DMS53 treated with DMSO at 0.1 percent for 48 hours (cell line): ENCODE measurements around the gene MRPL57.
"Not testable (repeated sequence)": the region's sequence is repeated elsewhere in the genome, so short reads cannot be mapped to it uniquely, and the experiment has no call there.

Experiments used
- DNase-seq: peaks from one replicate; lab custom pipeline; 2025; ENCODE audit not compliant: unreplicated experiment; lab: John Stamatoyannopoulos, UW

Gene MRPL57

DNA sequence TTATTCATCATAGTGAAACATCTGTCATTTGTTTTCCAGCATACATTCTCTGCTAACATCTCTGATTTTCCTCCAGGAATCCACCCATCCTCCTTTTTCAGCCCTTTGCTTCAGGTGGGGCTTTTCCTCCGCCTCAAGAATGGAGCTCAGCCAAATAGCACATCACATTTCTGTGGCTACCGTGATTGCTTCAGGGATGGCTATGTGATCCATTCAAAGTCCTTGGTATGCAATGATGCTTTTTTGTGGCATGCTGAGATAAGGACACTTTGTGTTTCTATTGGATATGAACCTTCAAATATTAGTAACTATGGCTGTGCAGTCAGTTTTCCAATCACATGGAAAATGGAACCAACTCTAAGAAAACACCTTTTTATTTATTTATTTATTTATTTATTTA, 18.3 kb downstream of the MRPL57 start:
- not testable (repeated sequence) for DNase-seq

DNA sequence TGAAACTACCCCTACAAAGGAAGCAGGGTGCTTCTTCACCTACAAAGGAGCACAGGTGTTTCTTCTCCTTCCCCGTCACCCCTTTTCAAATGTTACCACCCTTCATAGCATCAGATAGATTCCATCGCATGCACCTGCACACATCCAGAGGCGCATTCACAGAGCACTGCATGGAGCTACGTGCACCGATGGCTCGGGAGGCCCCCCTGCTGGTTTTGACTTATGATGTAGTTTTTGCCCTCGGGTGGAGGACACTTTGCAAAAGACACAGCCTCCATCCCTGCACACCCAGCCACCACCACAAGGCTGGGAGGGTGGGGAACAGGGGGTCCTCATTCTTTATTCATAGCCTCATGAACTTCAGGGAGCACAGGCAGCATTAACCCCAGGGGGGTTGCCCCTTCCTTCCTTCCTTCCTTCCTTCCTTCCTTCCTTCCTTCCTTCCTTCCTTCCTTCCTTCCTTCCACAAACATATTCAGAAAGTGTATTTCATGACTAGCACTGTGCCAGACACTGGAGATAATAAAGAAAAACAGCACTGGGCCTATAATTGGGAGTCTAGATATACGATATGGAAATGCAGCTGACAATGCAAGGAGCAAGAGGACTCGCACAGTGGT, 21.3 kb downstream of the MRPL57 start:
- not testable (repeated sequence) for DNase-seq

DNA sequence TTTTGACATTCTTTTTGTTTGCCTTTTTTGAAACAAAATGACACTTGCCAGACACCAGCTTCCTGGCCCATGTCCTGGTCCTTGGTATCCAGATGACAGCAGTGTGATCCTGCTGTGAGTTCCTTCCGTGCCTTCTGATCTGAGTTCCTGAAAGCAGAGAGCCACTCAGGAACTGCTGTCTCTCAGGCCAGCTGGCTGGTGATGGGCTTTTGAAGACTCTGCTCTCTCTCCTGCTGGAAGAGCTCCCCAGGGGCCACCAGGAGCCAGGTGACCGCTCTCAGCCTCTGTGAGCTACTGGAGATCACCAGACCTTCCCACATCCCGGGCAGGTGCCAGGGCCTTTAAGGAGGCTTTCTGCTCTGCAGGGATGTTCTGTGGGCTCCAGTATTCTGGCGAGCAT, 21.9 kb downstream of the MRPL57 start:
- DNase-seq: not testable (repeated sequence)

DNA sequence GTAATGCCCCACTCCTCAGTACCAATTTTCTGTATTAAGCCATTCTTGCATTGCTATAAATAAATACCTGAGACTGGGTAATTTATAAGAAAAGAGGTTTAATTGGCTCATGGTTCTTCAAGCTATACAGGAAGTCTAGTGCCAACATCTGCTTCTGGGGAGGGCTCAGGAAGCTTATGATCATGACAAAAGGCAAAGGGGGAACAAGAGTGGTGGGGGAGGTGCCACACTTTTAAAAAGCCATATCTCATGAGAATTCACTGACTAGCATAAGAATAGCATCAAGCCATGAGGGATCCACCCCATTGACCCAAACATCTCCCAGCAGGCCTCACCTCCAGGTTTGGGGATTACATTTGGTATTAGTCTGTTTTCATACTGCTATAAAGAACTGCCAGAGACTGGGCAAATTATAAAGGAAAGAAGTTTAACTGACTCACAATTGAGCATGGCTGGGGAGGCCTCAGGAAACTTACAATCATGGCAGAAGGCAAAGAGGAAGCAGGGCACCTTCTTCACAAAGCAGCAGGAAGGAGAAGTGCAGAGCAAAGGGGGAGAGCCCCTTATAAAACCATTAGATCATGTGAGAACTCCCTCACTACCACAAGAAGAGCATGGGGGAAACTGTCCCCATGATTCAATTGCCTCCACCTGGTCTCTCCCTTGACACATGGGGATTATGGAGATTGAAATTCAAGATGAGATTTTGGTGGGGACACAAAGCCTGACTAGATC, 25.2 kb downstream of the MRPL57 start:
- not testable (repeated sequence) for DNase-seq

DNA sequence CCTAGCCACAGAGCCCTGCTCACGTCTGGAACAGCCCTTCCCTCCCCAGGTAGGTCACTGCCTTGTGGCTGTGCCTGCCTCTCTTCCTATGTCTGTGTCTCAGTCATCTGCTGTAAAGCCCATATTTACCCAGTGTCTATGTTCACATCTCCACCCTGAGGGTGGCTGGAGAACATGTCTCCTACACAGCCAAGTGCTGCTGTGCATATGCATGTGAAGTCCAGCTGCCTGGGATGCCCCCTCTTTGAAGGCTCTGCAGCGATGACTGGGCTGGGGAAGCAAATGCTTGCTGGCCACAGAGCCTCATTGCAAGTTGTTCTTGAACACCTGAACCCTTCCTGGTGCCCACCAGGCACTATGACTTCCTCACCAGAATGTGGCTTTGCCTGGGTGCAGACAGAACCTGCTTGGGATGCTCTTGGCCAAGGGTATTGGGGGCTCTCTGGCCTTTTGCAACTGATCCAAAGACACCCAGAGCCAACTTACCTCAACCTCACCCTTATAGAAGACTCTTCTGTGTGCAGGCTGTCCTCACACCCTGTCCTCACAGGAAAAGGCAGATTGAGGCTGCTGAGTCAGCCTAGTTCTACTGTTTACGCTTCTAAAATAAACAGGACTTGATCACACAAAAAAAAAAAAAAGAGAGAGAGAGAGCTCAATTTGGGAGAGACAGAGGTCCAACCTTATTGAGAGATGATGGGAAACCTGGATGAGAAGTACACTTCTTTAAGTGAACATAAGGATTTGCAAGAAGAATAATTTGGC, 26.5 kb downstream of the MRPL57 start:
- DNase-seq: peak; percentile 47

DNA sequence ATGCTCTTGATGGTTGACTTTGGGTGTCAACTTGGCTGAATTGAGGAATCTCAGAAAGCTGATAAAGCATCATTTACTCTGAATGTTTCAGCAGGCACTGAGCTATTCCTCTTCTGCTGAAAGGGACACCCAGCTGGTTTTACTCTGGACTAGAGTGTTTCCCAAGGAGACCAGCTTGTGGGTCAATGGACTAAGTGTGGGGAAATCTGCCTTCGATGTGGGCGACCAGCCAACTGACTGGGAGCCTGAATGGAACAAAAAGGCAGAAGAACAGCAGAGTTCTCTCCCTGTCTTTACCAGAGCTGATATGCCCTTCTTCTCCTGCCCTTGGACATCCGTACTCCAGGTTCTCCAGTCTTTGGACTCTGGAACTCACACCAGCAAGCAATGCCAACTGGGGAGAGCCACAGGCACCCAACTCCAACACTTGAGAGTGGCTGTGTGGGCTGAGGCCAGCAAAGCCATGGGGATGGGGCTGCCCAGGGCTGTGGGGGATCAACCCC, 32.2 kb downstream of the MRPL57 start:
- no peak for DNase-seq

DNA sequence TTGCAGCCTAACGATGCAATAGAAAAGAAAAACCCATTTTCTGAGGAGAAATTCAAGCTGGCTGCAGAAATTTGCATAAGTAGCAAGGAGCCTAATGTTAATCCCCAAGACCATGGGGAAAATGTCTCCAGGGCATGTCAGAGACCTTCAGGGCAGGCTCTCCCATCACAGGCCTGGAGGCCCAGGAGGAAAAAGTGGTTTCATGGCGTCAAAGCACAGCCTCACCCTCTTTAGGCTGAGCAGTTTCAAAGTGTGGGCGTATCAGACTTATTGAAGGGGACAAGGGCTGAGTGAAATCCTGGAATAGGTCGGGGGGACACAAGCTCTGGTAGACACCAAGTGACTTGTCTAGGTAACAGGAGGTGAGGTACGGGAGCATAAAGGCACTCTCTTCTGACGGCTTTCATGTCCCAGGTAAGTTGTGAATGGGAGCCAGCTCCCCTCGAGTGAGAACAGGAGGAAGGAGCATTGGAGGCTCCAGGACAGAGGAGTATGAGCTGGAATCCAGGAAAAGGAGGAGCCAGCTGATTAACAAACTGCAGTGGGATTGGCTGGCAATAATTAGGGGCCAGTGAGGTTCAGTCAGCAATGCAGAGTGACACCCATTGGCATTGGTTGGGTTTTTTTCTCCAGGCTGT, 35.8 kb downstream of the MRPL57 start:
- no peak for DNase-seq

DNA sequence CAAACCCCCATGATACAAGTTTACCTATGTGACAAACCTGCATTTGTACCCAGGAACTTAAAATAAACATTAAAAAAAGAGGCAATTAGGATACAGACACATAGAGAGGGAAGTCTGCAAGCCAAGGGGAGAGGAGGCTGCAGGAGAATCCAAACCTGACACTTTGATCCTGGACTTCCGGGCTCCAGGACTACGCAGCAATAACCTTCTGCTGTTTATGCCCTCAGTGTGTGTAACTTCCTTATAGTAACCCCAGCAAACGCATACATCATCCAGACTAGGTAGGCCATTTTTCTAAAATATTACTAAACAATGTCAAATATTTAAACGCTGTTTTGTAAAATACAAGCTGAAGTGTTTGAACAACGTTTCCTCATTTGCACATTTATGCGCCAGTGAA, 39.0 kb downstream of the MRPL57 start:
- DNase-seq: not testable (repeated sequence)

DNA sequence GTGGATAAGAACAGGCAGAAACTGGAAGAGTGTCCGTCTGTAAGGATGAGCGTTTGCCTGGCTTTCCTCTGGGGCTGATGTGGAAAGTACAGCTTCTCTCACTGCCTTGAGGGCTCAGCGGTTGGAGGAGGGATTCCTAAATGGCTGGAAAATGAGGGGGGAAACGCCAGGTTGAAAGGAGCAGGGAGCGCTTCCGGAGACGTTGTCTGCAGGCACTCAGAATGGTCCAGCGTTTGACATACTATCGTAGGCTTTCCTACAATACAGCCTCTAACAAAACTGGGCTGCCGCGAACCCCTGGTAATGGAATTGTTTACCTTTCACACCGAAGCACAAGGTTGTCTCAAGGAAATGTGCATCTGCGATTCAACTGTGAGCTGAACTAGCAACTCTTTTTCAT, 39.9 kb downstream of the MRPL57 start:
- no peak for DNase-seq

DNA sequence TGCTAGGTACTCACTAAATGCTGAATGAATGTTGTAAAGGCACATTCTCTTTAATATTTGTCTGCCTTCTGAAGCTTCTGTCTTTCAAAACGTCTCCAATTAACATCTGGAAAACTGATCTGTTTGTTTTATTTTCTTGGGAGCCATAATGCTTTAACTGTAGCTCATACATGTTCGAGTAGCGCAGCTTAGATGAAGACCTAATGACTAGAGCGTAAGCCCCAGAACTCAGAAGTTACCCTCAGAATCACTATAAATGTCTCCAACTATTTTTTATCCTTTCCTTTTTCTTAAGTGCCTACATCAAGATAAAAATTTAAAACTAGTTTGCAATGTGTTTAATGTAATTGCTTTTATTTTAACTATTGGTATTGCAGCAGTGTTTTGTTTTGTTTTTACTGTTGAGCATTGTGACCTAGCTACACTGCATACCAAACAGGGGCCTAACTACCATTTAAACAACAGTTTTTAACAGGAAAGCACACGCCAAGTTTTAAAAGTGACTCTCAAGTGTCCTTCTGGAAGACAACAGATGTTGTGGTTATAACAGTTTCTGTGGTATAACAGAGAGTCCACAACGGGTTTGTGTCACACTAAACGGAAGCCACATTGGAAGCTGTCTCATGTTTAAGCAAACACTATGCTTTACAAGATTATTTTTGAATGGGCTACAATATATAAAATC, 42.0 kb downstream of the MRPL57 start:
- DNase-seq: no peak

DNA sequence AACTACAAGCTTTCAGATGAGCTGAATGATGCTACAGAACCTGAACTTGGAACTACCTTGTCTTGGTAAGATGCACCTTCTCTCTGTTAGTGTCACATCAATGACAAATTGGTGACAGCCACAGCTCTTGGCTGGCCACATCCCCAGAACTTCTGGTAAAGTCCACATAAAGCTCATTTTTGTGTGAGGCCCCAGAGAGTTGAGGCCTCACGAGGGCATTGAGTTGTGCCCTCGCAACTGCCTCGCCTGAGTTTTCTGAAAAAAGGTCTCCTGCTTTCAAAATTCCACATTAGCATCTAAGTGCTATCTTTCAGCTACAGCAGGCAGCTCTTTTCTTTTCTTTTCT, 42.6 kb downstream of the MRPL57 start:
- DNase-seq: no peak

DNA sequence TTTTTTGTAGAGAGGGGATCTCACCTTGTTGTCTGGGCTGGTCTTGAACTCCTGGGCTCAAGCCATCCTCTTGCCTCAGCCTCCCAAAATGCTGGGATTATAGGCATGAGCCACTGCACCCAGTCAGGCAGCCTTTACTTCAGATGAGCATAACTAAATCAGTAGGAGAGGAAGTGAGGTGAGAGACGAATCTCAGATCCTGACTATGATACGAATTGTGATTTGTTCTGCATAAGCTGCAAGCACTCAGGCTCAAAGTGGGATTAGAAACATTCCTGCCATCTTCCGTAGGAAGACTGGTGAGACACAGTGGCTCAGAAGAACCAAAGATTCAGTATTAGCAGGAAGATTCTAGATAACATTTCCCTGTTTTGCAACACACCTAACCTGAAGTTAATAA, 43.3 kb downstream of the MRPL57 start:
- DNase-seq: not testable (repeated sequence)

DNA sequence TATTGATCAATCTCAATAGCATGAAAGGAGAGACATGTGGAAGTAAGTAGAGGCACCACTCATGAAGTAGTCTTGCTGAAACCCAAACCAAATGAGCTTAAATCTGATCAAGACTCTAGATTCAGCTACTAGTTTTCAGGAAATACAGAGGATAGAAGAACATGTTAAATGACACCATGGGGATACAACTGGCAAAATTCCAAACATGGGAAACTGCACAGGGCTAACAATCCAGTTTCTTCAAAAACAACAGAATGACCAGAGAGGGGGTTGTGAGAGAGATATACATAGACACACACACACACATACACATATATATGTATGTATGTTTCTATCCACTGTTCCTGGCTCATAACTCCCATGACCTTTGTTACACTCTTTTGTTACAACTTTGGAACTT, 44.8 kb downstream of the MRPL57 start:
- no peak for DNase-seq

DNA sequence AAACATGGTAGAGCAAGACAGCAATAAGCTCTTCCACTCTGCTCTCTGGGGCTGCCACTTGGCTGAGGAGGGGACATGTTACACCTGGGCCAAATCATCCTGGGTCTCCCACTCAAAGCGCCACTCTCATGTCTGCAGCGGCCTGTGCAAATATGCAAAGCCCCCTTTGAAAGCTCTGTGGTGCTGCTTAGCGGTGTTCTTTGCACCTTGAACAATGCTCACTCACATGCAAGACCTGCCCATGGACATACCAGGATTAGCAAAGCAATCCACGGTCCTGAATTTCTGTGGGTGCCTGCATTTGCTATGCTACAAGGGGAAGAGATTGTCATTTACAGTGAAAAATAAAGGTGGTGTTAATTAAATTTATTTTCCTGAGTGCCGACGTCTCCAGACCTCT, 48.6 kb downstream of the MRPL57 start:
- DNase-seq: no peak

DNA sequence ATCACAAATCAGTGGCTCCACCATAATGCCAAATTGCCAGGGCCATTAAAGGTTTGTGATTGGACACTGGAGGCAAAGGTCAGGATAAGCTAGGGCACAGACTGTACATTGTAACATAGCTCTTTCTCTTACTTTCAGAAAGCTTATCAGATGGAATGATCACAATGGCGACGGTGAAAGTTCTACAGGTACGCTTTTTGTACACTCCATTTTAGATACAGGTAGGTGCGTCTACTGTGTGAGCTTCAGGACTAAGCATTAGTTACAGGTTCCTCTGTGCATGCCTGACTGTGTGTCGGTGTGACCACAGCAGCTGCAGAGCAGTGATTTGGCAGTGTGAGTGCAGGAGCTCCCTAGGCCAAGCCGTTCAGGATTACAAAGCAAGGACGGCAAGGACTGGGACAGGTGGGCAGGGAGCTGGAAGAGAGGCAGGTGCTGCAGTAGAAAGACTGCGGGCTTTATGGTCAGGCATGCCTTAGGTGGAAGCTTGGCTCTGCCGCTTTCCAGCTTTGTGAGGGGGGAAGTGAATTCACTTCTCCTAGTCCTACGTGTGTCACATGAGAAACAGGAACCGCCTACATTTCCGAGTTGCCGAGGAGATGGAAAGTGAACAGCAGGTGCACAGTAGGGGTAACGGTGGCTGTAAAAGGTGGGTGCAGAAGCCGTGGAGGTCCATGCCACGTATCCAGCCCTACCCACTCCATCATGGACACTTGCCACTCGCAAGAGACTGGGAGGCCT, 49.6 kb downstream of the MRPL57 start:
- DNase-seq: no peak

DNA sequence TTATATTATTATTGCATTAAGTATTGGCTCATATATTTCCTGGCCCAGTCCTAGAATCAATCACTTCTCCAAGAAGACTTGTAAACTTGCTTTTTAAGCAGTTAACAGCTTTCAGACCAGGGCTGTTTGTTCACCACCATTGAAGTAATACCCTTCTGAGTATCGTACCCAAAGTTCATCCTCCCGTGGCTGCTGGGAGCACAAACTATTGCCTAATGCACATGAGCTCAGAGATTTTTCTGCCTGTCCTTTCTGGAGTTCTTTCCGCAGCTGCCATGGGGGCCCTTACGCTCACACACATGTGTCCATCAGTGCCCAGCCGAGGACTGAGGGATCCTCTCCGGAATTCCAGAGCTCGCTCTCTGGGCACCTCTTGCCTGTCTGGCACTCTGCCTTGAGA, 51.5 kb downstream of the MRPL57 start:
- no peak for DNase-seq
